HepG2 (cell line): ENCODE results near the gene HAPLN2. TPM values are rescaled to one million over a fixed set of nuclear protein-coding genes. Genes with fewer than 3 reads are reported as not detected.

Experiments
- AKAP8 ChIP-seq: sonication (generic); formaldehyde crosslinking; IDR thresholded peaks from 2 replicates; pipeline ENCODE4 v1.5.1; 2020; ENCODE audit warnings: mild to moderate bottlenecking, missing genetic modification reagents
- ATF4 ChIP-seq, 2 experiments: fragments of 450-650 bp in 1 of 2; sonication (generic) in 1 of 2; formaldehyde crosslinking; IDR thresholded peaks; 2 replicates each; pipeline versions ENCODE4 v1.5.0 to v1.8.0; 2020 to 2022; ENCODE audit warnings: mild to moderate bottlenecking in 1 of 2, missing genetic modification reagents in 1 of 2
- ATF7-NPFF ChIP-seq: sonication (generic); formaldehyde crosslinking; IDR thresholded peaks from 2 replicates; pipeline ENCODE4 v1.8.1; 2023; ENCODE audit warnings: mild to moderate bottlenecking, low read depth, missing genetic modification reagents, moderate library complexity
- CHD4 ChIP-seq: fragments of 200-600 bp; sonication (generic); IDR thresholded peaks from 2 replicates; pipeline ENCODE4 v1.7.0; 2017; ENCODE audit warnings: mild to moderate bottlenecking, low read length, borderline replicate concordance
- CREB3 ChIP-seq: sonication (generic); formaldehyde crosslinking; IDR thresholded peaks from 2 replicates; pipeline ENCODE4 v1.5.0; 2020; ENCODE audit warnings: missing genetic modification reagents
- GABPB1 ChIP-seq: IDR thresholded peaks from 2 replicates; pipeline ENCODE4 v1.6.1; 2016; ENCODE audit warnings: mild to moderate bottlenecking, missing genetic modification reagents, moderate library complexity, missing compliant biosample characterization
- MATR3 ChIP-seq: sonication (generic); formaldehyde crosslinking; IDR thresholded peaks from 2 replicates; pipeline ENCODE4 v1.4.0; 2020; ENCODE audit warnings: missing genetic modification reagents
- MIER3 ChIP-seq: IDR thresholded peaks from 2 replicates; pipeline ENCODE4 v1.6.1; 2016; ENCODE audit warnings: missing compliant biosample characterization, borderline replicate concordance
- MLLT10 ChIP-seq: sonication (generic); formaldehyde crosslinking; IDR thresholded peaks from 2 replicates; pipeline ENCODE4 v1.4.0; 2020; ENCODE audit warnings: missing genetic modification reagents
- PATZ1 ChIP-seq: sonication (generic); formaldehyde crosslinking; IDR thresholded peaks from 2 replicates; pipeline ENCODE4 v1.4.0; 2020; ENCODE audit warnings: missing genetic modification reagents
- RARA ChIP-seq: IDR thresholded peaks from 2 replicates; pipeline ENCODE4 v1.6.1; 2016; ENCODE audit warnings: missing genetic modification reagents, missing compliant biosample characterization
- RCOR2 ChIP-seq: IDR thresholded peaks from 2 replicates; pipeline ENCODE4 v1.6.1; 2016; ENCODE audit warnings: missing biosample characterization, missing genetic modification reagents
- ZNF17 ChIP-seq: sonication (generic); formaldehyde crosslinking; IDR thresholded peaks from 2 replicates; pipeline ENCODE4 v1.5.0; 2020; ENCODE audit warnings: mild to moderate bottlenecking, missing genetic modification reagents
- ZNF230 ChIP-seq: sonication (generic); formaldehyde crosslinking; IDR thresholded peaks from 2 replicates; pipeline ENCODE4 v1.4.0; 2020; ENCODE audit warnings: mild to moderate bottlenecking, missing genetic modification reagents
- ZNF263 ChIP-seq: sonication (generic); formaldehyde crosslinking; IDR thresholded peaks from 2 replicates; pipeline ENCODE4 v1.4.0; 2020; ENCODE audit warnings: missing genetic modification reagents
- ZNF451 ChIP-seq: sonication (generic); formaldehyde crosslinking; IDR thresholded peaks from 2 replicates; pipeline ENCODE4 v1.5.0; 2020; ENCODE audit warnings: mild to moderate bottlenecking, missing genetic modification reagents
- ZNF547 ChIP-seq: sonication (generic); formaldehyde crosslinking; IDR thresholded peaks from 2 replicates; pipeline ENCODE4 v1.5.1; 2020; ENCODE audit warnings: mild to moderate bottlenecking, missing genetic modification reagents
- ZNF709 ChIP-seq: sonication (generic); formaldehyde crosslinking; IDR thresholded peaks from 2 replicates; pipeline ENCODE4 v1.5.0; 2020; ENCODE audit warnings: mild to moderate bottlenecking, missing genetic modification reagents
- ZNF773 ChIP-seq: sonication (generic); formaldehyde crosslinking; IDR thresholded peaks from 2 replicates; pipeline ENCODE4 v1.4.0; 2020; ENCODE audit warnings: missing genetic modification reagents, borderline replicate concordance
- ZNF784 ChIP-seq: sonication (generic); formaldehyde crosslinking; IDR thresholded peaks from 2 replicates; pipeline ENCODE4 v1.5.1; 2020; ENCODE audit warnings: missing genetic modification reagents, mild to moderate bottlenecking, borderline replicate concordance
- ZNF879 ChIP-seq: sonication (generic); formaldehyde crosslinking; IDR thresholded peaks from 2 replicates; pipeline ENCODE4 v1.8.1; 2023; ENCODE audit warnings: missing genetic modification reagents
- ZSCAN5A ChIP-seq: sonication (generic); formaldehyde crosslinking; IDR thresholded peaks from 2 replicates; pipeline ENCODE4 v1.8.0; 2022; ENCODE audit warnings: mild to moderate bottlenecking, missing genetic modification reagents, borderline replicate concordance
- polyA plus RNA-seq, 8 experiments: library from polyadenylated mRNA; depleted of rRNA in 3 of 8; stranded (reverse) in 7 of 8; unstranded in 1 of 8; fragments of >200 nt; fragmentation: Illumina TruSeq in 4 of 8; extraction: Trizol in 4 of 8; gene quantifications; 2 replicates each; pipeline versions ENCODE4 v1.2.1 to v1.2.3, GENCODE V29; 2011 to 2016; ENCODE audit warnings: low read depth in 4 of 8, missing spikeins in 1 of 8, mixed read lengths in 1 of 8; ENCODE audit not compliant: insufficient read depth in 1 of 8
- total RNA-seq, 5 experiments: library from RNA; depleted of rRNA; stranded (reverse); fragments of >200 nt; fragmentation: Illumina TruSeq; extraction: Trizol; gene quantifications; 2 replicates each; pipeline ENCODE4 v1.2.3, GENCODE V29; 2016; ENCODE audit warnings: low read depth in 1 of 5
- TF ChIP-seq, protein P1 (sequence below): sonication (generic); formaldehyde crosslinking; IDR thresholded peaks from 2 replicates; pipeline ENCODE4 v1.4.0; 2020; ENCODE audit warnings: missing genetic modification reagents; ENCODE audit errors: not compliant biosample characterization

HAPLN2 gene
- total and polyA plus RNA-seq, 2 of the 13 experiments (the other 11 are each of a cell fraction or from before 2014, with no cell fraction given), result not detected

DNA sequence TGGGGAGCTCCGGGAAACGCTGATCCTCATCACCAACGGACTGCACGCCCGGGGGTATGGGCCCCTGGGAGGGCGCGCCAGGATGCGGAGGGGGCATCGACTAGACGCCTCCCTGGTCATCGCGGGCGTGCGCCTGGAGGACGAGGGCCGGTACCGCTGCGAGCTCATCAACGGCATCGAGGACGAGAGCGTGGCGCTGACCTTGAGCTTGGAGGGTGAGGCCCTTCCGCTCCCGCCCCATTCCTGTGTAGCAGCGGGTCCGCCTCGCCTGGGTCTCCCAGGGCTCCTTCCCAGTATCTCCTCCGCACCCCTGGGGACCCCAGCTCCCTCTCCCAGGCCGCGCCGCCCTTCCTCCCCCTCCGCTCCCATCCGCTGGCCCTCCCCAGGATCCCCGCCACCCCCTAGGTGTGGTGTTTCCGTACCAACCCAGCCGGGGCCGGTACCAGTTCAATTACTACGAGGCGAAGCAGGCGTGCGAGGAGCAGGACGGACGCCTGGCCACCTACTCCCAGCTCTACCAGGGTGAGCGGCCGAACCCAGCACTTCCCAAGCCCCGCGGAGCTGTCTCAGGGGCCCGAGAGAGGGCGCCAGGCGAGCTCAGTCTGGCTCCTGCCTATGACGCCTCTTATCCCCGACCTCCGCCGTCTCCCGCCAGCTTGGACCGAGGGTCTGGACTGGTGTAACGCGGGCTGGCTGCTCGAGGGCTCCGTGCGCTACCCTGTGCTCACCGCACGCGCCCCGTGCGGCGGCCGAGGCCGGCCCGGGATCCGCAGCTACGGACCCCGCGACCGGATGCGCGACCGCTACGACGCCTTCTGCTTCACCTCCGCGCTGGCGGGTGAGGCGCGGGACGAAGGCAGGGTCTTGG lies 5.0 kb downstream of the HAPLN2 start (continued):
- no peak for TF ChIP-seq MLLT10 (CRISPR knock-in tag)
- no peak for TF ChIP-seq MIER3 (CRISPR knock-in tag)
- no peak for TF ChIP-seq PATZ1 (CRISPR knock-in tag)
- TF ChIP-seq ZNF773 (CRISPR knock-in tag), result no peak
- TF ChIP-seq ZNF879 (CRISPR knock-in tag), result no peak
- no peak for TF ChIP-seq AKAP8 (CRISPR knock-in tag)
- TF ChIP-seq CHD4, result no peak
- TF ChIP-seq MATR3, result no peak
- no peak for TF ChIP-seq ATF4 (CRISPR knock-in tag; IDR thresholded peaks at IDR 0.05)
- TF ChIP-seq ZNF17 (CRISPR knock-in tag), result no peak
- no peak for TF ChIP-seq ZNF784 (CRISPR knock-in tag)
- TF ChIP-seq RCOR2 (CRISPR knock-in tag), result no peak
- TF ChIP-seq GABPB1, result peak; percentile 53; the same call in 1 of the 2 replicates
- no peak for TF ChIP-seq ZNF709 (CRISPR knock-in tag)
- TF ChIP-seq ATF7-NPFF, result no peak
- TF ChIP-seq ZSCAN5A (CRISPR knock-in tag), result no peak
- TF ChIP-seq CREB3 (CRISPR knock-in tag), result no peak
- no peak for TF ChIP-seq ZNF230 (CRISPR knock-in tag)
- peak; percentile 56; the same call in 1 of the 2 replicates for TF ChIP-seq ZNF547
- peak; percentile 18; the same call in 1 of the 2 replicates for TF ChIP-seq ZNF451
- 0 out of 2 replicates have a peak, but pooled peaks have one; percentile 19 for TF ChIP-seq RARA
- TF ChIP-seq ZNF263 (CRISPR knock-in tag), result no peak
- TF ChIP-seq, protein P1, sequence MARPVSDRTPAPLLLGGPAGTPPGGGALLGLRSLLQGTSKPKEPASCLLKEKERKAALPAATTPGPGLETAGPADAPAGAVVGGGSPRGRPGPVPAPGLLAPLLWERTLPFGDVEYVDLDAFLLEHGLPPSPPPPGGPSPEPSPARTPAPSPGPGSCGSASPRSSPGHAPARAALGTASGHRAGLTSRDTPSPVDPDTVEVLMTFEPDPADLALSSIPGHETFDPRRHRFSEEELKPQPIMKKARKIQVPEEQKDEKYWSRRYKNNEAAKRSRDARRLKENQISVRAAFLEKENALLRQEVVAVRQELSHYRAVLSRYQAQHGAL (CRISPR knock-in tag), result no peak
